ENCODE data around the gene ANXA6. TPM values are rescaled to one million over a fixed set of nuclear protein-coding genes. Genes with fewer than 3 reads are reported as not detected.

The ANXA6 gene
- total and polyA plus RNA-seq, 9 of the 15 experiments (the other 6 are each of a cell fraction or from before 2014, with no cell fraction given): 0.70 to 13.2 (median 8.3) TPM

DNA sequence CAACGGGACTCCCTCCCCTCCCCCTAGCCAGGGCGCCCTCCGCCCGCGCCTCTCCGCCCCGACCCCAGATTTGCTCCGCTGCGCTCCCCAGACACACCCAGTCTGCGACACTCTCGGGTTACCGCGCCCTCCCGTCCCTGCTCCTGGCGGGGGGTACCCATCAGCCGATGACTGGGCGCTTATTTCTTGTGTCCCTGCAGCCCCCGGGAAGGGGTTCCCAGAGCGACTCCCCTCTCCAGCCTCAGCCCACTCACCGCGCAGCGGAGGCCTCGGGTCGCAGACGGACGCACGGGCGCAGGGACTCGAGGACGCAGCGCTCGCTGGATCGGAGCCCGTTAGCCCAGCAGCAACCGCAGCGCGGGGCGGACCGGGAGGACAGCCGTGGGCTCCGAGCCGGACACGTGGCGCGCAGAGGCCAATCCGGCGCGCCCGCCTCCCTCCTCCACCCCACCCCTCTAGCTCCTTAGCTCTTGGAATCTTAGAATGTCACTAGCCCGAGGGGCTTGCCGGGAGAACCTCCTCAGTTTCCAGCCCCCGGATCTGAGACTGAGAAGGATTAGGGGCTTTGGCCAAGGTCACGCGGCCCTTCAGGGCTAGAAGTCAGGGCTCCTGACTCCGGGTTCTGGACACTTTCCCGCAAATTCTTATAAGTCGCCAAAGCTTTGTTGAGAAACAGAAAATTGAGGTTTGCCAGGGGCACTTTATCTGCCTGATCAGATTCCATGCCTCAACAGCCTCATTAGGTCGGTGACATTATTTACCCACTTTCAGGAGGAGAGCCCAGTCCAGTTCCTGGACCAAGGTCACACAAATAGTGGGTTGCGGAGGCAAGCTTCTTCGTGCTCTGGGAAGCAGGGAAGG is at the start of gene ANXA6 (continued):
- TF ChIP-seq CBX2 (IDR thresholded peaks at IDR 0.05; ENCODE audit: insufficient read depth, low read length, poor library complexity, severe bottlenecking) (no peak), ZKSCAN3 (CRISPR knock-in tag; IDR thresholded peaks at IDR 0.05) (no peak), HNRNPUL1 (IDR thresholded peaks at IDR 0.05; ENCODE audit: low read length) (no peak), EP400 (IDR thresholded peaks at IDR 0.05) (peak; percentile 36; the same call in 1 of the 2 replicates), ZNF764 (CRISPR knock-in tag; IDR thresholded peaks at IDR 0.05; ENCODE audit: low read depth) (no peak), EP300 (IDR thresholded peaks at IDR 0.05; ENCODE audit: low read length) (0 out of 2 replicates have a peak, but pooled peaks have one; percentile 13), E2F3 (CRISPR knock-in tag; IDR thresholded peaks at IDR 0.05) (peak; percentile 91), KLF13 (tag; IDR thresholded peaks at IDR 0.05; ENCODE audit: borderline replicate concordance, low read depth) (no peak), FOXP1 (CRISPR knock-in tag; IDR thresholded peaks at IDR 0.05) (peak; percentile 61; the same call in 1 of the 2 replicates), NFYB (IDR thresholded peaks at IDR 0.05; ENCODE audit: extremely low read depth, insufficient read length) (peak; percentile 74), CXXC5 (CRISPR knock-in tag; IDR thresholded peaks at IDR 0.05) (peak; percentile 94), ESRRA (IDR thresholded peaks at IDR 0.05; ENCODE audit: borderline replicate concordance, low read depth) (peak; percentile 75; the same call in 1 of the 2 replicates), TEAD1 (CRISPR knock-in tag; IDR thresholded peaks at IDR 0.05) (peak in 1 of 2 experiments; percentile 88; a peak in 2 of 4 replicates), RBM25 (IDR thresholded peaks at IDR 0.05; ENCODE audit: low read depth, low read length, severe bottlenecking) (peak; percentile 75), POLR2G (IDR thresholded peaks at IDR 0.05; ENCODE audit: low read depth, low read length) (peak; percentile 65)
- TF ChIP-seq, protein P1, sequence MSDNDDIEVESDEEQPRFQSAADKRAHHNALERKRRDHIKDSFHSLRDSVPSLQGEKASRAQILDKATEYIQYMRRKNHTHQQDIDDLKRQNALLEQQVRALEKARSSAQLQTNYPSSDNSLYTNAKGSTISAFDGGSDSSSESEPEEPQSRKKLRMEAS (CRISPR knock-in tag; IDR thresholded peaks at IDR 0.05): peak; percentile 96
- TF ChIP-seq, protein P2, sequence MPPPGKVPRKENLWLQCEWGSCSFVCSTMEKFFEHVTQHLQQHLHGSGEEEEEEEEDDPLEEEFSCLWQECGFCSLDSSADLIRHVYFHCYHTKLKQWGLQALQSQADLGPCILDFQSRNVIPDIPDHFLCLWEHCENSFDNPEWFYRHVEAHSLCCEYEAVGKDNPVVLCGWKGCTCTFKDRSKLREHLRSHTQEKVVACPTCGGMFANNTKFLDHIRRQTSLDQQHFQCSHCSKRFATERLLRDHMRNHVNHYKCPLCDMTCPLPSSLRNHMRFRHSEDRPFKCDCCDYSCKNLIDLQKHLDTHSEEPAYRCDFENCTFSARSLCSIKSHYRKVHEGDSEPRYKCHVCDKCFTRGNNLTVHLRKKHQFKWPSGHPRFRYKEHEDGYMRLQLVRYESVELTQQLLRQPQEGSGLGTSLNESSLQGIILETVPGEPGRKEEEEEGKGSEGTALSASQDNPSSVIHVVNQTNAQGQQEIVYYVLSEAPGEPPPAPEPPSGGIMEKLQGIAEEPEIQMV (tag; conservative IDR thresholded peaks at IDR 0.05; ENCODE audit: low read depth): peak; percentile 97
- TF ChIP-seq, protein P3, sequence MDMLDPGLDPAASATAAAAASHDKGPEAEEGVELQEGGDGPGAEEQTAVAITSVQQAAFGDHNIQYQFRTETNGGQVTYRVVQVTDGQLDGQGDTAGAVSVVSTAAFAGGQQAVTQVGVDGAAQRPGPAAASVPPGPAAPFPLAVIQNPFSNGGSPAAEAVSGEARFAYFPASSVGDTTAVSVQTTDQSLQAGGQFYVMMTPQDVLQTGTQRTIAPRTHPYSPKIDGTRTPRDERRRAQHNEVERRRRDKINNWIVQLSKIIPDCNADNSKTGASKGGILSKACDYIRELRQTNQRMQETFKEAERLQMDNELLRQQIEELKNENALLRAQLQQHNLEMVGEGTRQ (CRISPR knock-in tag; IDR thresholded peaks at IDR 0.05): peak; percentile 98
- TF ChIP-seq, protein P4, sequence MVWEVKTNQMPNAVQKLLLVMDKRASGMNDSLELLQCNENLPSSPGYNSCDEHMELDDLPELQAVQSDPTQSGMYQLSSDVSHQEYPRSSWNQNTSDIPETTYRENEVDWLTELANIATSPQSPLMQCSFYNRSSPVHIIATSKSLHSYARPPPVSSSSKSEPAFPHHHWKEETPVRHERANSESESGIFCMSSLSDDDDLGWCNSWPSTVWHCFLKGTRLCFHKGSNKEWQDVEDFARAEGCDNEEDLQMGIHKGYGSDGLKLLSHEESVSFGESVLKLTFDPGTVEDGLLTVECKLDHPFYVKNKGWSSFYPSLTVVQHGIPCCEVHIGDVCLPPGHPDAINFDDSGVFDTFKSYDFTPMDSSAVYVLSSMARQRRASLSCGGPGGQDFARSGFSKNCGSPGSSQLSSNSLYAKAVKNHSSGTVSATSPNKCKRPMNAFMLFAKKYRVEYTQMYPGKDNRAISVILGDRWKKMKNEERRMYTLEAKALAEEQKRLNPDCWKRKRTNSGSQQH (CRISPR knock-in tag; IDR thresholded peaks at IDR 0.05): 0 out of 2 replicates have a peak, but pooled peaks have one; percentile 29
- TF ChIP-seq, protein P5, sequence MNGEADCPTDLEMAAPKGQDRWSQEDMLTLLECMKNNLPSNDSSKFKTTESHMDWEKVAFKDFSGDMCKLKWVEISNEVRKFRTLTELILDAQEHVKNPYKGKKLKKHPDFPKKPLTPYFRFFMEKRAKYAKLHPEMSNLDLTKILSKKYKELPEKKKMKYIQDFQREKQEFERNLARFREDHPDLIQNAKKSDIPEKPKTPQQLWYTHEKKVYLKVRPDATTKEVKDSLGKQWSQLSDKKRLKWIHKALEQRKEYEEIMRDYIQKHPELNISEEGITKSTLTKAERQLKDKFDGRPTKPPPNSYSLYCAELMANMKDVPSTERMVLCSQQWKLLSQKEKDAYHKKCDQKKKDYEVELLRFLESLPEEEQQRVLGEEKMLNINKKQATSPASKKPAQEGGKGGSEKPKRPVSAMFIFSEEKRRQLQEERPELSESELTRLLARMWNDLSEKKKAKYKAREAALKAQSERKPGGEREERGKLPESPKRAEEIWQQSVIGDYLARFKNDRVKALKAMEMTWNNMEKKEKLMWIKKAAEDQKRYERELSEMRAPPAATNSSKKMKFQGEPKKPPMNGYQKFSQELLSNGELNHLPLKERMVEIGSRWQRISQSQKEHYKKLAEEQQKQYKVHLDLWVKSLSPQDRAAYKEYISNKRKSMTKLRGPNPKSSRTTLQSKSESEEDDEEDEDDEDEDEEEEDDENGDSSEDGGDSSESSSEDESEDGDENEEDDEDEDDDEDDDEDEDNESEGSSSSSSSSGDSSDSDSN (IDR thresholded peaks at IDR 0.05; ENCODE audit: borderline replicate concordance in 1 of 2, low read depth in 2 of 2, low read length in 2 of 2): peak in 1 of 2 experiments; percentile 79; a peak in 2 of 4 replicates
